HCT116 (cell line): ENCODE results near the gene NUTM2D.
"Not testable (repeated sequence)": the region's sequence is repeated elsewhere in the genome, so short reads cannot be mapped to it uniquely, and the experiment has no call there.

Experiments
- SRF ChIP-seq: IDR thresholded peaks from 2 replicates; pipeline ENCODE4 v1.6.1; 2012; ENCODE audit warnings: low read depth
- ZBTB33 ChIP-seq: IDR thresholded peaks from 2 replicates; pipeline ENCODE4 v1.6.1; 2011; ENCODE audit warnings: mild to moderate bottlenecking, low read length, moderate library complexity; ENCODE audit not compliant: insufficient replicate concordance; ENCODE audit errors: extremely low read depth

DNA sequence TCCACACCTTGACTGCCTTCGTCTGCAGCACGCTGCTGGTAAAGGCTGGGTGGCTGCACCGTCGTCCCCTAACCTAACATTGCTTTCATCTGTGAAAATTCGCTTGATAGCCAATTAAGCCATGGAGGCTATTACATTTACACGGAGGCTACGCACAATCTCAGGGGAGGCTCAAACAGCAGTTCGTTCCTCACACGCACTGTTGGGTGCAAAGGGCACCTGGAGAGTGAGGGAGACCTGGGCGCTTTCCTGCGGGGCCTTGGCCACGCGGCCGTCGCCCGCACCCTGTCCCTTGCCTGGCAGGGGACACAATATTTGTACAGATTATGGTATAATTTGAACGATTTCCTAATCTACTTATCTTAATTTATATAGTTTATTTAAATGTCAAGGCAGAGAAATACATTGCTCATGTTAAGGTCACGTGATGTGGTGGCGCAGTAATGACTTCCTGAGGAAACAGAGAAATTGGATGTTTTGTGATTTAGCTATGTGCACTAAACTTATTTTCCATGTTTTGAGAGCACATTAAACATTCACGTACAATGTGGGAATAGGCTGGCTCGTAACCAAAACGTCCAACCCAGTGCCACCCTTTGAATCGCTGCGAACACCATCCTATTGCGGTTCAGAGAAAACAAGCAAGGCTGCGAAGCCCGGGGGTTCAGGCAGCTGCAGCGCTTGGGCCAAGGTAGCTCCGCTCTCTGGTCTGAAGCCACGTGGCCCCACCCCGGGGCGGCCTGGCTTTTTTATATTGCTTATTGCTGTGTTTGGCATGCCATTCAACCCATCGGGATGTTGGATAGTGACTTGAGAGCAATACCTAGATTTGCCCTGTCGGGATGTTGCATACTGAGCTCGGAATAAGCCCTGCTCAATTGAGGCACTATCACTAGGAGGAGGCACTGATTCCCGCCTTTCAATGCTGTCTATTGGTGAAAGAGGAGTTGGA is 50.2 kb downstream of the NUTM2D start:
- not testable (repeated sequence) for TF ChIP-seq ZBTB33, SRF
